ENCODE measurements around the gene SORD.
"Not testable (repeated sequence)": the region's sequence is repeated elsewhere in the genome, so short reads cannot be mapped to it uniquely, and the experiment has no call there.

The SORD gene

DNA sequence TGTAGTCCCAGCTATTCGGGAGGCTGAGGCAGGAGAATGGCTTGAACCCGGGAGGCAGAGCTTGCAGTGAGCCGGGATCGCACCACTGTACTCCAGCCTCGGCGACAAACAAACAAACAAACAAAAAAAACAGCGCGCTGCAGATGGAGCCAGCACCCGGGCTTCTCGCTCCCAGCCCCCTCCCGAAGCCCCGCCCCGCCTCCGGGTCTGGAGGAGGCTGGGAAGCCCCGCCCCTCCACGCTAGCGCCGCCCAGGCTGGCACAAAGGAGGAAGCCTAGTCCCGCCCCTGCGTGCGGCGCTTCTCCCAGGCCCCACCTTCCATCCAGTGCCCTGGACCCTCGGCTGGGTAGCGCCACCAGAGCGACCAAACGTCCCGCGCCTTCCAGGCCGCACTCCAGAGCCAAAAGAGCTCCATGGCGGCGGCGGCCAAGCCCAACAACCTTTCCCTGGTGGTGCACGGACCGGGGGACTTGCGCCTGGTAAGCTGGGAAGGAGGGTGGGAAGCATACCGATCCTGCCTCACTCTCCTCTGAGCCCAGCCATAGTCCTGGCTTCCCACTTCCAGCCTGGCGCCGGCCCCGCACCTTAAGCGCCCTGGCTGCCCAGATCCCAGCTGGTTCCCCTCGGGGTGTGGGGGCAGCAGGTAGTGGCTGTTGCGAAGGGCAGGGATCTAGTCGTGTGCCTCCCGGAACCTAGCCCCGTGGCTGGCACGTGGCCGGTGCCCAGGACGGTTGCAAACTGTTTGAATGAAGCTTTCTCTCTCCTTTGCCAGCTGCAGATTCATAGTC is at the start of gene SORD:
SORD (plus strand) TSS at position 325 of the 788 bp plus-strand sequence; CDS start at position 414, 89 bp downstream.
- in situ Hi-C loops (cut with HindIII; ENCODE audit: low sequenced_read_pairs), result no loop called here
- peak; percentile 51 for DNase-seq (ENCODE audit: low read depth)
- TF ChIP-seq, protein P1, sequence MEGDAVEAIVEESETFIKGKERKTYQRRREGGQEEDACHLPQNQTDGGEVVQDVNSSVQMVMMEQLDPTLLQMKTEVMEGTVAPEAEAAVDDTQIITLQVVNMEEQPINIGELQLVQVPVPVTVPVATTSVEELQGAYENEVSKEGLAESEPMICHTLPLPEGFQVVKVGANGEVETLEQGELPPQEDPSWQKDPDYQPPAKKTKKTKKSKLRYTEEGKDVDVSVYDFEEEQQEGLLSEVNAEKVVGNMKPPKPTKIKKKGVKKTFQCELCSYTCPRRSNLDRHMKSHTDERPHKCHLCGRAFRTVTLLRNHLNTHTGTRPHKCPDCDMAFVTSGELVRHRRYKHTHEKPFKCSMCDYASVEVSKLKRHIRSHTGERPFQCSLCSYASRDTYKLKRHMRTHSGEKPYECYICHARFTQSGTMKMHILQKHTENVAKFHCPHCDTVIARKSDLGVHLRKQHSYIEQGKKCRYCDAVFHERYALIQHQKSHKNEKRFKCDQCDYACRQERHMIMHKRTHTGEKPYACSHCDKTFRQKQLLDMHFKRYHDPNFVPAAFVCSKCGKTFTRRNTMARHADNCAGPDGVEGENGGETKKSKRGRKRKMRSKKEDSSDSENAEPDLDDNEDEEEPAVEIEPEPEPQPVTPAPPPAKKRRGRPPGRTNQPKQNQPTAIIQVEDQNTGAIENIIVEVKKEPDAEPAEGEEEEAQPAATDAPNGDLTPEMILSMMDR (IDR thresholded peaks at IDR 0.05; ENCODE audit: low read depth, low read length, missing control alignments), result no peak
- peak within 1 kb of the TSS; percentile 74 for H3K4me3 ChIP-seq (ENCODE audit: low read depth, low read length)

DNA sequence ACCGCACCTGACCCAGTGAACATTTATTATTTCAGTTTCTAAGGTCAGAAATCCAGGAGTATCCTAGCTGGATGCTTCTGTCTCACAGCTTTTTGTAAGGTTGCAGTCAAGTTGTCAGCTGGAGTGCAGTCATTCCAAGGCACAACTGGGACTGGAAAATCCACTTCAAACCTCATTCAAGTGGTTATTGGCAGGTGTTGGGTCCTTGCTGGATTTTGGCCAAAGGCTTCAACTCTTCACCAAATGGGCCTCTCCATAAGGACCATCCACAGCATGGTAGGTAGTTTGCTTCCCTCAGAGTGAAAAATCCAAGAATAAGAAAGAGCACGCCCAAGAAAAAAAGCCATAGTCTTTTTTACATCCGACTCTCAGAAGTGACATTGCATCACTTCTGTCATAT is 46.8 kb upstream of the SORD start:
- in situ Hi-C loops (cut with HindIII; ENCODE audit: low sequenced_read_pairs); H3K4me3 ChIP-seq (ENCODE audit: low read depth, low read length): not testable (repeated sequence)

DNA sequence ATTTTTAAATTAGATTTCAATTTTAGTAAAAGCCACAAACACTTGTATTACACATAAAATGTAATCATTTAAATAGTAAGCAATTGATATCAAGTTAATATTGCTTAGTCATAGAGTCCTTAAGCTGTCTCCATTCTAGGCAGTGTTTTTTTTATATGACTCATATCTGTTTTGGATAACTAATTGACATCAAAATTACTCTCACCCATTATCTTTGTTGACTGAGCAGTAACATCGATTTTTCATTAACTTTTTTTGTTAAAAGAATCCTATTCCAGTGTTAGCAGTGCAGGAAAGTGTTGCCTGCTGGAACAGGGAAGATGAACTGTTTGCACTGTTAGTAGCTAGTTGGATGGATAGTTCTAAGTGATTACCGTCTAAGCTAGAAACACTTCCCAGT is 45.2 kb upstream of the SORD start:
- DNase-seq (ENCODE audit: low read depth); H3K4me3 ChIP-seq (ENCODE audit: low read depth, low read length); in situ Hi-C loops (cut with HindIII; ENCODE audit: low sequenced_read_pairs): not testable (repeated sequence)

More for the DNA sequence above, 46.8 kb upstream of the SORD start:
- not testable (repeated sequence) for DNase-seq (ENCODE audit: low read depth)

DNA sequence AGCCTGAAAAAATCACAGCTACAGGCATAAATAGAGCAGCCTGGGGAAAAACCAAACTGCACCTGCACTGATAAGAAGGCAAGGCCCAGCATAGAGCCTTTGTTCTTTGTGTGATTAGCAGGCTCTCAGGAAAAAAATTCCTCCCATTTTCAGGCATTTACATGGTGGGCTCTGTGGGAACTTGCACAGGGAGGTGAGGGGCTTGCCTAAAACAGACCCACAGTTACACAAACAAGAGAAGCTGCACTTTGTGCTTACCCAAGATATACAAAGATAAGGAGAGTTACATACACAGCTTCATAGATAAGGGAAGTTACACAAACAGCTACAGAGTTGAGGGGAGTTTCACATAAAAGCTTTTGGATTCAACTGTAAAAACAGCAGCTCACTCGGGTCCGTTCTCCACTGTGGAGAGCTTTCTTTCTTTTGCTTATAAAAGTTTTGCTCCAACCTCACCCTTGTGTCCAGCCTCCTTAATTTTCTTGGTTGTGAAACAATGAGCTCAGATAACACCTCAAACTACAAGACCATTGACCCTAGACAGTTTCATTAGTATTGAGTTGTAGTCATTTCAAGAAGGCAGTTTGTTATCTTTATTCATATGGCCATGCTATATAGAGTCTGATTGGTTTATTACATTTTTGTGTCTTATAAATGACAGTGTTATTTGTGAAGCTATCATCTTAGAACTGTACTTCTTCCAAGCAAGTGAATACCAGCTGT is 43.2 kb upstream of the SORD start:
- in situ Hi-C loops (cut with HindIII; ENCODE audit: low sequenced_read_pairs); H3K4me3 ChIP-seq (ENCODE audit: low read depth, low read length); DNase-seq (ENCODE audit: low read depth): not testable (repeated sequence)

DNA sequence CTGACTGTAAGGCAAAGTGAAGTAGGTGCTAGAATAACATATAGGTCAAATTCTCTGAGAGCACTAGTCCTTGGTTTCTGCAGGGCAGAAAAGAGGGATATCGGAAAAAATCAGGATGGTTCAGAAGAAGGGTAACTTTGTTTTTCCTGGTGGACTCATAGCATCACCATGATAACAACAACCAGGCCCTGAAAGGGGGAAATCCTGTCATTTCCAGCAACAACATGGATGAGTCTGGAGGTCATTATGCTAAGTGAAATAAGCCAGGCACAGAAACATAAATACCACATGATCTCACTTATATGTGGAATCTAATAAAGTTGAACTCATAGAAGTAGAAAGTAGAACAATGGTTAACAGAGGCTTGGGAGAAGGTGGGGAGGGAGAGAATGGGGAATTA is 38.9 kb upstream of the SORD start:
- DNase-seq (ENCODE audit: low read depth); H3K4me3 ChIP-seq (ENCODE audit: low read depth, low read length); in situ Hi-C loops (cut with HindIII; ENCODE audit: low sequenced_read_pairs): not testable (repeated sequence)

DNA sequence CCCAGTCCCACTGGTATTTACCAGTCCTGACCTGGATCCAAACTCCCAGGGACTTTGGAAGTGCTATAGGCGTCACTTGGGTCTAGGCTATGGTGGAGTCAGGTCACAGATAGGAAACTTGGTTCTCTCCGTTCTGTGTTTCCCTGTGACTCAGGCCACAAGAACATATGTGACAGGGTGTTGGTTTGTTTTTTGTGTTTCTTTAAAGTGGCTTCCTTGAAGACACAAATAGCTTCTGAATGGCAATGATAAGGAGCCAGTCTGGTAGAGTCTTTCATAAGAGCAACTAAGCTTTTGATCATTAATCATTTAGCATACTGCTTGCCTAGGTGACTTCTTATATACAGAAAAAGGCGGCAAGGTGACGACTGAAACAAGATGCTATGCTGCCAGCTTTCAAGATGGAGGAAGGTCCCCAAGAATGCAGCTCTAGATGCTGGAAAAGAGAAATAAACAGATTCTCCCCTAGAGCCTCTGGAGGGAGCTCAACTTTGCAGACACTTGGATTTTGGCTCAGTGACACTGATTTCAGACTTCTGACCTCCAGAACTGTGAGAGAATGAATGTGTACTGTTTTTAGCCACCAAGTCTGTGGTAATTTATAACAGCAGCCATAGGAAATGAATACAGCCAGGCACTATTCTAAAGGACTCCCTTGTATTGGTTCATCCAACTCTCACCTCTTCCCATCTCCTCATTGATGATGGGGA is 36.5 kb upstream of the SORD start:
- in situ Hi-C loops (cut with HindIII; ENCODE audit: low sequenced_read_pairs); H3K4me3 ChIP-seq (ENCODE audit: low read depth, low read length); DNase-seq (ENCODE audit: low read depth): not testable (repeated sequence)

DNA sequence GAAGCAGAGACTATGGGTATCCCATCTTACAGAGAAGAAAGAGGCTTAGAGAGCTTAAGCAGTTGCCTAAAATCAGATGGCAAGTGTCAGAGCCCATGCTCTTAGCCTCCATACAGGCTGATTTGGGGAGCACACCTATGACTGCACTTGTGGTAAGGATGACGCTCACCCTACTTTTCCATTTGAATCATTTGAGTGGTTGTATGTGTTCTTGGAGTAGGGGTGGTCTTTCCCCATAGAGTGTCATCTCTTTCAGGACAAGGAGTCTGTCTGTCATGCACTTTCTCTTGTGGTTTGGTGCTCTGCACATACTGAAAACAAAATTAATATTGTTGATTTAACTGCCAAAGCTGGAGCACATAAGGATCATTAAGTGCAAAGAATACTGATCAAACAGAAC is 35.3 kb upstream of the SORD start:
- in situ Hi-C loops (cut with HindIII; ENCODE audit: low sequenced_read_pairs); DNase-seq (ENCODE audit: low read depth); H3K4me3 ChIP-seq (ENCODE audit: low read depth, low read length): not testable (repeated sequence)

DNA sequence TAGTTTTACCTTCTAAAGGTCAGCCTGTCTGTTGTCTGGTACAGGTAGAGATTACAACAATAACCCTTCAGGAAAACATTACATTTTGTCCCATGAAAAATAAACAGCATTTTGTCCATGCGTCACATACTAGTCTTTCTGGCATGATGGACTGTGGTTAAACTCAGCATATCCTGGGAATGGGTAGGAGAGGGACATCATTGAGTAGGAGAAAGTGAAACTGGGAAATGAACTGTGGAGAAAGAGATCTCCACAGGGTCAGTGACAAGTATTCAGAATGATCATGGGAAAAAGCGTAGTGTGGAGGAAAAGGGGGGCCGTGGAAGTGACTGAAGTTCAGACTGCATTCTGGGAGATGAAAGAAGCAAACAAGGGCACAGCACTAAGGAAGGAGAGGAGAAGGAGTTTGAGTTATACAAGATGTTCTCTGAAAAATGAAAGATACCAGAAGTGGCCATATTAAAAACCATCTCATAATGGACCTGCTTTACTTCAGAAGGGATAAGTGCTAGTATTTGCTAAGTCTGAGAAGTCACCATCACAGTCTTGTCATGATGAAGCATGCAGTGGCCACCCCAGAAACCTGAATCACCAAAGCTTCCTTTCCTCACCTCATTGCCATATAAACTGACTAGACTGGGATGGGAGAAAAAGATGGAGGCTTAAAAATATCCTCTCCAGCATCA is 34.7 kb upstream of the SORD start:
- DNase-seq (ENCODE audit: low read depth); in situ Hi-C loops (cut with HindIII; ENCODE audit: low sequenced_read_pairs): not testable (repeated sequence)

DNA sequence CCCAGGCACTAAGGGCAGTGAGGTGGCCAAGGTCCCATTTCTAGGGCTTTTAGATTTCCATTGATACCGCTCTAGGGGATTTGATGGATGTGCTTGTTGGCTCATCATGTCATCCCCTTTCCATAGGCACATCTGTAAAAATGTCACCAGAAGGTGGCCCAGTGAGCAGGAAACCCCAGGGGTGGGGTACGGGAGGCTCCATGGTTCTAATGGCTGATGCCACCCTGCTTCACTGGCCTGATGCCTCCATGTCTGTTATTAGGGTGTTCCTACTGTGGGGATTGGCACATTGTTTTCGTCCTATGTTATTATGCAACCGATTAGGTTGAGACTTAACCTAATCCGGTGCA is 34.1 kb upstream of the SORD start:
- H3K4me3 ChIP-seq (ENCODE audit: low read depth, low read length); DNase-seq (ENCODE audit: low read depth); in situ Hi-C loops (cut with HindIII; ENCODE audit: low sequenced_read_pairs): not testable (repeated sequence)

More for the DNA sequence above, 34.7 kb upstream of the SORD start:
- H3K4me3 ChIP-seq (ENCODE audit: low read depth, low read length), result not testable (repeated sequence)

DNA sequence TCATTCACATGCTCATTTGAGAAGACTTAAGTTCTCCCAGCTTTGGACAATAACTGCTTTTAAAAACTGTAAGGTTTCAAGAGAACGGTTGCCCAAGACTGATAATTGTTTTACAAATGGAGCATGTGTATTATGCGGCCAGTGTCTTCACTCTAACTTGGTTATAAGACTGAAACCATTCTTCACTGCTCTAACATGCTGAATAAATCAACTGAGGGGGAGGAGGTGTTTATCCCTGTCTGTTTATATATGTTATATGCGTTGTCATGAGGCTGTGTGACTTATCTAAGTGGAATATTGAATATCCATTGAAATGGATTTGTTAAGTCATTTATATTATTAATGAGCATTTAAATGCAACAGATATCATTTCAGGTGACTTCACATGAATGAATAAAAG is 25.4 kb upstream of the SORD start:
- H3K4me3 ChIP-seq (ENCODE audit: low read depth, low read length); DNase-seq (ENCODE audit: low read depth); in situ Hi-C loops (cut with HindIII; ENCODE audit: low sequenced_read_pairs): not testable (repeated sequence)

DNA sequence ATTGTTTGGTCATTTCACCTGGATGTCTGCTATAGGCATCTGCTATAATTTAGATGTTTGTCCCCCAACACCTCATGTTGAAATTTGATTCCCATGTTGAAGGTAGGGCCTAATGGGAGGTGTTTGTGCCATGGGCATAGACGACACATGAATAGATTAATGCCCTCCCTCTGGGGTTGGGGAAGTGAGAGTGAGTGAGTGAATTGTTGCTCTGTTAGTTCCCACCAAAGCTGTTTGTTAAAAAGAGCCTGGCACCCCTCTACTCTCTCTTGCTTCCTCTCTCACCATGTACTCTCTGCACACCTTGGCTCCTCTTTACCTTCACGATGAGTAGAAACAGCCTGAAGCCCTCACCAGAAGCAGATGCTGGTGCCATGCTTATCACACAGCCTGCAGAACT is 23.9 kb upstream of the SORD start:
- TF ChIP-seq, protein P1 (IDR thresholded peaks at IDR 0.05; ENCODE audit: low read depth, low read length, missing control alignments), result no peak
- no peak for DNase-seq (ENCODE audit: low read depth)
- in situ Hi-C loops (cut with HindIII; ENCODE audit: low sequenced_read_pairs), result no loop called here
- H3K4me3 ChIP-seq (ENCODE audit: low read depth, low read length), result no peak overlapping the region

DNA sequence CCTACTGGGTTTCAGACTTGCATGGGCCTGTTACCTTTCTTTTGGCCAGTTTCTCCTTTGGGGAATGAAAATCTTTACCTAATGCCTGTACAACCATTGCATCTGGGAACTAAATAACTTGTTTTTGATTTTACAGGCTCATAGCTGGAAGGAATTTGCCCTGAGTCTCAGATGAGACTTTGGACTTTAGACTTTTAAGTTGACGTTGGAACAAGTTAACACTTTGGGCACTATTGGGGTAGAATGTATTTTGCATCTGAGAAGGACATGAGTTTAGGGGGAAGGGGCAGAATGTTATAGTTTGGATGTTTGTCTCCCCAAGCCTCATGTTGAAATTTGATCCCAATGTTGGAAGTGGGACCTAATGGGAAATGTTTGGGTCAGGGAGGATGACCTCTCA is 21.8 kb upstream of the SORD start:
- DNase-seq (ENCODE audit: low read depth); H3K4me3 ChIP-seq (ENCODE audit: low read depth, low read length); in situ Hi-C loops (cut with HindIII; ENCODE audit: low sequenced_read_pairs): not testable (repeated sequence)

DNA sequence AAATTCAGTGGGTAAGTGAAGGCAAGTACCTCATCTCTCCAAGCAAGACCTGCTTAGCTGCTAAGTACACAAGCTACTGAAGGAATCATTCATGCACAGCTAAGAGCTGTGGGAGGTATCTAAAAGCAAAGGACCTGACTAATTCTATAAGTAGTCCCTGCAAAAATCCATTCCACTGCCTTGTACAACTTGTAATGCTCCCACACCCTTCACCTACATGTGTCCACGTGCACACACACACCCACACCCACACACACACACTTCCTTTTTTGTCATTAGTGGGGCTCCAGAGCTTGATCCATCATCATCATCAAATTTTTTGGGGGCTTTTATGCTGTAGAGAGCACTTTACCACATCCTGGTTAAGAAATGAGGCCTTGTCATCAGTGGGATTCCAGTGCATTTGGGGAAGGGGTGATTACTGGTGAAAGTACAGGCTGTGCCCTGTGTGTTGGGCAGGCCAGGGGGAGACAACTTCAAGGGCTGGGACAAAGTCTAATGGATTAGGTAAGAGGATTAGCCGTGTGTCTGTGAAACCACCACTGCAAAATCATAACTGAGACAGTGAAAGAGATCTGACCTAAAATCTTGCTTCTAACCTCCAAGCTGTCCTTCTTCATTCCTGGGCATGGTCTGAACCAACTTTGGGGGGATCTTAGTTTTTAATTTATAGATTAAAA is 19.1 kb upstream of the SORD start:
- H3K4me3 ChIP-seq (ENCODE audit: low read depth, low read length); DNase-seq (ENCODE audit: low read depth); in situ Hi-C loops (cut with HindIII; ENCODE audit: low sequenced_read_pairs): not testable (repeated sequence)

DNA sequence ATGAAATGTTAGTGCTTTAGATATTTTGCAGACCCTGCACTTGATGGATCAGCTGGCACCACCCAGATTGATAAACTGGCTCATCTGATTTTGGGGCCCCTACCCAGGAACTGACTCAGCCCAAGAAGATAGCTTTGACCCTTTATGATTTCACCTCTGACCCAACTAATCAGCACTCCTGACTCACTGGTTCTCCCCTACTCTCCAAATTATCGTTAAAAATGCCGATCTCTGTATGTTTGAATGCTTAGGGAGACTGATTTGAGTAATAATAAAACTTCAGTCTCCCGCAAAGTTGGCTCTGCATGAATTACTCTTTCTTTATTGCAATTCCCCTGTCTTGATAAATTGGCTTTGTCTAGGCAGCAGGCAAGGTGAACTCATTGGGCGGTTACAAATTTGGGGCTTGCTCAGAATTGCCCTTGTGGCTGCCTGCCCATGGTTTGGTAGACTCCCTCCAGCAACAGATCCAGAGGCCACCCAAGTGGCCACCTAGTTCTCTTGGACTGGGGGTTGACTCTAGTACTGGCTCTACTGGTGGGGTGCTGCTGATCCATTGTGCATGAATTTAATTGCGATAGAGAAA is 18.3 kb upstream of the SORD start:
- in situ Hi-C loops (cut with HindIII; ENCODE audit: low sequenced_read_pairs); DNase-seq (ENCODE audit: low read depth); H3K4me3 ChIP-seq (ENCODE audit: low read depth, low read length): not testable (repeated sequence)

All from astrocyte of the cerebellum (primary cell).